Measurements from ENCODE around the gene RANBP3.

The RANBP3 gene

GRCh38 chr19:5923356-5923755 lies 54.6 kb downstream of the RANBP3 start:
- H3K27ac ChIP-seq (ENCODE audit: poor library complexity, severe bottlenecking) = no peak overlapping the region
- no peaks in the 10 kb centered on the region for H3K9me3 ChIP-seq (ENCODE audit: severe bottlenecking)
- DNase-seq (ENCODE audit: low spot score) (no peak), ATAC-seq (ENCODE audit: low read depth) (no peak)
- no peaks in the 10 kb centered on the region for H3K27me3 ChIP-seq (ENCODE audit: insufficient read depth, poor library complexity, severe bottlenecking)
- H3K4me3 ChIP-seq (ENCODE audit: severe bottlenecking) = no peak overlapping the region
- TF ChIP-seq CTCF (IDR thresholded peaks at IDR 0.05; ENCODE audit: poor library complexity, severe bottlenecking) = no peak
- H3K36me3 ChIP-seq (ENCODE audit: low read depth) = peaks cover 48% of the 10 kb centered on the region
- no peaks in the 10 kb centered on the region for H3K4me1 ChIP-seq (ENCODE audit: insufficient read depth, poor library complexity, severe bottlenecking)

GRCh38 chr19:5922161-5922545 lies 55.8 kb downstream of the RANBP3 start:
- TF ChIP-seq CTCF (IDR thresholded peaks at IDR 0.05; ENCODE audit: poor library complexity, severe bottlenecking) = no peak
- H3K36me3 ChIP-seq (ENCODE audit: low read depth) = peaks cover 40% of the 10 kb centered on the region
- H3K4me1 ChIP-seq (ENCODE audit: insufficient read depth, poor library complexity, severe bottlenecking) = no peaks in the 10 kb centered on the region
- ATAC-seq (ENCODE audit: low read depth) (no peak), DNase-seq (ENCODE audit: low spot score) (no peak)
- H3K27me3 ChIP-seq (ENCODE audit: insufficient read depth, poor library complexity, severe bottlenecking) = no peaks in the 10 kb centered on the region
- no peaks in the 10 kb centered on the region for H3K9me3 ChIP-seq (ENCODE audit: severe bottlenecking)
- no peak overlapping the region for H3K4me3 ChIP-seq (ENCODE audit: severe bottlenecking)
- no peak overlapping the region for H3K27ac ChIP-seq (ENCODE audit: poor library complexity, severe bottlenecking)

GRCh38 chr19:5921516-5922160 lies 56.3 kb downstream of the RANBP3 start:
- no peak overlapping the region for H3K4me3 ChIP-seq (ENCODE audit: severe bottlenecking)
- peaks cover 36% of the 10 kb centered on the region for H3K36me3 ChIP-seq (ENCODE audit: low read depth)
- no peak for TF ChIP-seq CTCF (IDR thresholded peaks at IDR 0.05; ENCODE audit: poor library complexity, severe bottlenecking)
- no peak overlapping the region for H3K27ac ChIP-seq (ENCODE audit: poor library complexity, severe bottlenecking)
- H3K27me3 ChIP-seq (ENCODE audit: insufficient read depth, poor library complexity, severe bottlenecking) = no peaks in the 10 kb centered on the region
- H3K9me3 ChIP-seq (ENCODE audit: severe bottlenecking) = no peaks in the 10 kb centered on the region
- no peaks in the 10 kb centered on the region for H3K4me1 ChIP-seq (ENCODE audit: insufficient read depth, poor library complexity, severe bottlenecking)
- ATAC-seq (ENCODE audit: low read depth) (no peak), DNase-seq (ENCODE audit: low spot score) (no peak)

- TF ChIP-seq CTCF (IDR thresholded peaks at IDR 0.05; ENCODE audit: poor library complexity, severe bottlenecking) = no peak
- H3K4me1 ChIP-seq (ENCODE audit: insufficient read depth, poor library complexity, severe bottlenecking) = peaks cover 9% of the 10 kb centered on the region
- no peaks in the 10 kb centered on the region for H3K9me3 ChIP-seq (ENCODE audit: severe bottlenecking)
- peaks cover 13% of the 10 kb centered on the region for H3K36me3 ChIP-seq (ENCODE audit: low read depth)
- H3K27me3 ChIP-seq (ENCODE audit: insufficient read depth, poor library complexity, severe bottlenecking) = no peaks in the 10 kb centered on the region
- ATAC-seq (ENCODE audit: low read depth) = no peak
- no peak overlapping the region for H3K27ac ChIP-seq (ENCODE audit: poor library complexity, severe bottlenecking)
- no peak for DNase-seq (ENCODE audit: low spot score)
- H3K4me3 ChIP-seq (ENCODE audit: severe bottlenecking) = no peak overlapping the region
Observed at GRCh38 chr19:5918463-5919079, 59.4 kb downstream of the RANBP3 start.

Measured in RWPE2 (cell line).